WI38 (cell line): ENCODE data around the gene STIMATE.

Source experiments
- H3K4me3 ChIP-seq: 2 replicates; pipeline ENCODE4 v1.5.1; 2011; ENCODE audit warnings: low read depth, mild to moderate bottlenecking, control low read depth, low read length
- CTCF ChIP-seq: IDR thresholded peaks from 2 replicates; pipeline ENCODE4 v1.5.1; 2012; ENCODE audit warnings: low read depth, mild to moderate bottlenecking, control low read depth, low read length

STIMATE gene

GRCh38 chr3:52894756-52895155 is 2.6 kb downstream of the STIMATE start:
- no peak for TF ChIP-seq CTCF
- no peak overlapping the region for H3K4me3 ChIP-seq

DNA sequence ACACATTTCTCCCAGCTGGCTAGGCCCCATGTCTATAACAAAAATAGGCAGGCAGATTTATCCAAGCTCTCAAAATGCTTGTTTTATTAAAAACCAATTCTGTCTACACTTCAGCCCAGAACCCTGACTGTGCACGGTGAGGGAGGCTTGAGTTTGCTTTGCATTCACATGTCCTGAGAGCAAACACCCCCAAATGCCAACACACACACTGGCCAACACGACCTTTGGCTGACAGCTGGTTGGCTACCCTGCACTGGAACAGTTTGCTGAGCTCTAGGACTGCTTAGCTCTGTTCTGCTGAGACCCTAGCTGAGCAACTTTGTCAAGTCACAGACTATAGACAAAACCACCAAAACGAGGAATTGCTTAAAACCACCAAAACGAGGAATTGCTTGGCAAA is 3.6 kb downstream of the STIMATE start:
- TF ChIP-seq CTCF, result no peak
- no peak overlapping the region for H3K4me3 ChIP-seq

DNA sequence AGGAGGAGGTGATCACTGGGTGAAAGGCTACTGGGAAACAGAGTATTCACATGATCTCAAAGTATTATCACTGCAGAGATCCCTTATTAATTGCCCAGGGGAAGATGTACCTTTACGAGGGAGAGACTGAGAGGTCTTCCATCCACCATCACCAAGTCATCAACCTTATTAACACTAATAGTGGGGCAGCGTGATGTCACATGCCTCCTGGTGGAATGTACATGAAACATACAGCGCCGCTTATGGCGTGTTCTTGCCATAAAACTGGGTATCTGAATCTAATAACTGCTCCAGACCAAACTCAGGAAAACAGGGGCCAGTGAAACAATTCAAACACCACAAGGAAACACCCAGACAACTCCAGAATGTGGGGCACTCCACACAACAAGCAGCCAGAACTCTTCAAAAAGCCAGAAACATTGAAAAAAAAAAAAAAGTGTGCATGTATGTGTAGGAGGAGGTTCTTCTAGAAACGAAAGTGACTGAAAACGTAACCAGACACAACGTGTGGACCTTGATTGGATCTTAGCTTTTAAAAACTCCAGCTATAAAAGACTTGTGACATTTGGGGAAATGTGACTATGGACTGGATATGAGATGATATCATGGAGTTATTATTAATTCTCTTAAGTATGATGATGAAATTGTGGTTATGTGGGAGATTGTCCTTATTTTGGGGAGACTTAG is 4.6 kb downstream of the STIMATE start:
- H3K4me3 ChIP-seq, result no peak overlapping the region
- no peak for TF ChIP-seq CTCF

DNA sequence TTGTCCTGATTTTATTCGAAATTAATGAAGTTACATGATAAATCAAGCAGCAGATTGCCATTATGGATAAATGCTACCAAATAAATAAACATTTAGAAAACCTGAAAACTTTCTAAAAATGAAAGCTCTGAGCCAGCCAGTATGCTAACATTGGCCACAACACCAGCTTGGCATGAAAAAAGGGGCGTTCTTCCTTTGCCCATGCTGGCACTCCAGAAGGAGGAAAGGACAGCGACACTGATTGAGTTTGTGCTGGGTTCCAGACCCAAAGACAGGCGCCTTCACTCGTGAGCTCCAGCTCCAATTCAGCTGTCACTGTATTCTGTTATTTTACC is 5.1 kb downstream of the STIMATE start:
- no peak for TF ChIP-seq CTCF
- no peak overlapping the region for H3K4me3 ChIP-seq

GRCh38 chr3:52891615-52892081 is 5.7 kb downstream of the STIMATE start:
- TF ChIP-seq CTCF, result no peak
- H3K4me3 ChIP-seq, result no peak overlapping the region

DNA sequence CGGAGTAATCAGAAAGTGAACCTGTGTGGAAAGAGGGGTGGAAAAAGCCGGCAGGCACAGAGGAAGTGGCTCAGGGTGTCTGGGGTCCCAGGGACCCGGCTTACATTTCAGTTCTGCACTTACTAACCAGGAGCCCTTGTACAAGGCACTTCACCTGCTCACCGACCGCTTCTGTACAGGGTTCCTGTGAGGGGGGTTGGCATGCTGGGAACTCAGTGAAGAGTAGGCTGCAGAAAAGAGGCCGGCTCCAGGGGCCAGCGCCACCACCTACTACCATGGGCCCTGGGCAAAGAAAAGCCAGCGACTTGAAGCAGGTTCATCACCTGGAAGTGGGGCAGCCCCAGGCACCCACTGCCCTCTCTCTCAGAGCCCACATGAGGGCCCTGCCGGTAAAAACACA is 6.2 kb downstream of the STIMATE start:
- H3K4me3 ChIP-seq, result no peak overlapping the region
- no peak for TF ChIP-seq CTCF

- TF ChIP-seq CTCF, result no peak
- no peak overlapping the region for H3K4me3 ChIP-seq
Measured at GRCh38 chr3:52890735-52891134, 6.6 kb downstream of the STIMATE start.
